ENCODE results near the gene RBM20. TPM values are rescaled to one million over a fixed set of nuclear protein-coding genes. Genes with fewer than 3 reads are reported as not detected.
A peak's percentile ranks its signal among the peaks of the same experiment; 100 is the strongest.
"Not testable (repeated sequence)": the region's sequence is repeated elsewhere in the genome, so short reads cannot be mapped to it uniquely, and the experiment has no call there.

RBM20 gene
- total RNA-seq, 3 donors from 2014 or later: 0.03 TPM; not detected in 2

DNA sequence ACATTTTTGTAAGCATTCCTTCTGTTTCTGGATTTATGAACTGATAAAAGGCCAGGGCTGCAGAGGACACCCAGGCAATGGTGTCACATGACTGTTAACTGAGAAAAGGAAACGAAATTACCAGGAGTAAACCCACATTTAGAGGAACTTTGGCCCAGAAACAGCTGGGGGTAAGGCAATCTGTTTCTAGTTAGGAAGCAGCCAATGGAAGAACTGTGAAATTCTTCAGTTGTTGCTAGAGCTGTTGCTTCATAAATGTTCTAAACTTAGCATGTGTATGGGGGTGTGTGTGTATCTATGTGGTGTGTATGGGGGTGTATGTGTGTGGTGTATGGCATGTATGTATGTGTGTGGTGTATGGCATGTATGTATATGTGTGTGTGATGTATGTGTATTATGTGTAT lies 215.8 kb downstream of the RBM20 start:
- Mint-ChIP-seq H3K27me3 (ENCODE audit: low read depth) (no peaks in the 10 kb centered on the region), H3K36me3 (ENCODE audit: insufficient read depth) (no peaks in the 10 kb centered on the region), H3K4me1 (ENCODE audit: low read depth) (peaks cover 89% of the 10 kb centered on the region), H3K4me3 (peak overlapping the region; percentile 8), H3K9me3 (no peaks in the 10 kb centered on the region)
- ATAC-seq (no peak), DNase-seq (no peak)

GRCh38 chr10:110860576-110861241 lies 216.6 kb downstream of the RBM20 start:
- no peaks in the 10 kb centered on the region for H3K27me3 Mint-ChIP-seq (ENCODE audit: low read depth)
- H3K36me3 Mint-ChIP-seq (ENCODE audit: insufficient read depth): no peaks in the 10 kb centered on the region
- no peaks in the 10 kb centered on the region for H3K9me3 Mint-ChIP-seq
- ATAC-seq (peak; percentile 57 to 61), DNase-seq (no peak)
- H3K4me1 Mint-ChIP-seq (ENCODE audit: low read depth): peaks cover 89% of the 10 kb centered on the region
- peak overlapping the region; percentile 27 for H3K4me3 Mint-ChIP-seq

DNA sequence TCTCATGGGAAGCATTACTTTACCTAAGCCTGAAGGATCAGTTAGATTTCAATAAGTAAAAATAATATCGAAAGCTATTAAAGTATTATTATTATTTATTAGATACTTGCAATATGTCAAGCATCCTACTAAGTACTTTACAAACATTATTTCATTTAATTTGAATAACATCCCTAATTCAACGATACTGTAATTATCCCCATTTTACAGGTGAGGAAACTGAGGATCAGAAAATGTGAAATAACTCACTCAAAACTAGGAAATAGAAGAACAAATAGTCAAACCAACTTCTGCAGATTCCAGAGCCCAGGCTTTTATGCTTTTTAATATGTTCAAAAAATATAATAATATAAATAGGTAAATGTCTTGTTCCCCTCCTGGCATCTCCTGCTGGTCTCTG lies 217.3 kb downstream of the RBM20 start:
- Mint-ChIP-seq H3K36me3 (ENCODE audit: insufficient read depth) (no peaks in the 10 kb centered on the region), H3K27me3 (ENCODE audit: low read depth) (no peaks in the 10 kb centered on the region), H3K9me3 (no peaks in the 10 kb centered on the region), H3K4me3 (no peak overlapping the region), H3K4me1 (ENCODE audit: low read depth) (peaks cover 91% of the 10 kb centered on the region)
- DNase-seq (no peak), ATAC-seq (no peak)

GRCh38 chr10:110861930-110862649 lies 218.0 kb downstream of the RBM20 start:
- H3K36me3 Mint-ChIP-seq (ENCODE audit: insufficient read depth): no peaks in the 10 kb centered on the region

GRCh38 chr10:110862961-110863360 lies 218.8 kb downstream of the RBM20 start:
- no peak for ATAC-seq
- DNase-seq: no peak
- peaks cover 98% of the 10 kb centered on the region for H3K4me1 Mint-ChIP-seq (ENCODE audit: low read depth)
- no peaks in the 10 kb centered on the region for H3K27me3 Mint-ChIP-seq (ENCODE audit: low read depth)
- no peak overlapping the region for H3K4me3 Mint-ChIP-seq
- no peaks in the 10 kb centered on the region for H3K9me3 Mint-ChIP-seq
- H3K36me3 Mint-ChIP-seq (ENCODE audit: insufficient read depth): no peaks in the 10 kb centered on the region

More at GRCh38 chr10:110861930-110862649, 218.0 kb downstream of the RBM20 start:
- Mint-ChIP-seq H3K27me3 (ENCODE audit: low read depth) (no peaks in the 10 kb centered on the region), H3K4me1 (ENCODE audit: low read depth) (peaks cover 98% of the 10 kb centered on the region), H3K4me3 (no peak overlapping the region), H3K9me3 (no peaks in the 10 kb centered on the region)
- no peak for ATAC-seq
- DNase-seq: no peak

- DNase-seq (no peak), ATAC-seq (no peak)
- H3K27me3 Mint-ChIP-seq (ENCODE audit: low read depth): no peaks in the 10 kb centered on the region
- peaks cover 98% of the 10 kb centered on the region for H3K4me1 Mint-ChIP-seq (ENCODE audit: low read depth)
- H3K36me3 Mint-ChIP-seq (ENCODE audit: insufficient read depth): no peaks in the 10 kb centered on the region
- no peak overlapping the region for H3K4me3 Mint-ChIP-seq
- no peaks in the 10 kb centered on the region for H3K9me3 Mint-ChIP-seq
Observed at GRCh38 chr10:110863361-110863760, 219.2 kb downstream of the RBM20 start.

DNA sequence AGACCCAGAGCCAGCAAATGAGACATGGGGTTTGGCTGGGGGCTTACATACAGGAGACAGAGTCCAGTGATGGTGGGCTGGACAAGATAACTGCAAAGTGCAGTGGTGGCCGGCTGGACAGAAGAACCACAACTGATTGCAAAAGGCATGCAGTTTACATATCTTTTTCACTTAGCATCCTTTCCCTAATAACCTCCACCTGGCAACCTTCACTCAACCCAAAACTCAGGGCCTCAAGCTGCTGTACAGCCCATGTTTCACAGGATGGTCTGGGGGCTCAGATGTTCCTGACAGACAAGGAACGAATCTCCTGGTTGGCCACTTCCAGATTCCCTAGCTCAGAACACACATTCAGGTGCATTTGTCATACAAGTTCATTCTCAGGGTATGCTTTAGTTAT lies 219.8 kb downstream of the RBM20 start:
- H3K4me1 Mint-ChIP-seq (ENCODE audit: low read depth): peaks cover 99% of the 10 kb centered on the region
- H3K4me3 Mint-ChIP-seq: no peak overlapping the region
- ATAC-seq (no peak), DNase-seq (no peak)
- H3K36me3 Mint-ChIP-seq (ENCODE audit: insufficient read depth): no peaks in the 10 kb centered on the region
- H3K9me3 Mint-ChIP-seq: no peaks in the 10 kb centered on the region
- H3K27me3 Mint-ChIP-seq (ENCODE audit: low read depth): no peaks in the 10 kb centered on the region

DNA sequence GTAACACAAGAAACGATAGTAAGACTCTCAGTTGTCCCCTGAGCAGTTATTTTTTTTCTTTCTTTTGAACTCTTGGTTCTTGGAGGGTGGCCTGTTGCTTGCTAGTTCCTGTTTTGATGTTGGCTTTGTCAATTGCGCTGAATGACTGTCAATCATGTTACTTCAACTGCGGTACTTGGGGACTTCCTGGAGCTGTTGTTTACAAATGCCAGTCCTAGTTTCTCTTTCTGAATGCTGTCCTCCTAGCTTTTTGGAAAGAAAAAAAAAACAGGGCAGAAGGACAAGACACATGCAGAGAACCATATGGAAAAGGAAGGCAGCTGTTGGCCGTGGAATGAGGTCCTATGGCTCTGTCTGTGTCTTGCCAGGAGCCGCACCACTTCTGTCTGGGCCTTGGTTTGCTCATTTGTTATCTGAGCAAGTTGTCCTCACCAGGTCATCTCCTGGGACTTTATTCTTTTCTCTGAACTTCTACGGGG lies 220.6 kb downstream of the RBM20 start:
- Mint-ChIP-seq H3K4me1 (ENCODE audit: low read depth) (peaks cover 99% of the 10 kb centered on the region), H3K9me3 (no peaks in the 10 kb centered on the region), H3K36me3 (ENCODE audit: insufficient read depth) (no peaks in the 10 kb centered on the region), H3K4me3 (peak overlapping the region; percentile 79), H3K27me3 (ENCODE audit: low read depth) (no peaks in the 10 kb centered on the region)
- ATAC-seq (peak; percentile 65 to 78), DNase-seq (peak; percentile 27)

DNA sequence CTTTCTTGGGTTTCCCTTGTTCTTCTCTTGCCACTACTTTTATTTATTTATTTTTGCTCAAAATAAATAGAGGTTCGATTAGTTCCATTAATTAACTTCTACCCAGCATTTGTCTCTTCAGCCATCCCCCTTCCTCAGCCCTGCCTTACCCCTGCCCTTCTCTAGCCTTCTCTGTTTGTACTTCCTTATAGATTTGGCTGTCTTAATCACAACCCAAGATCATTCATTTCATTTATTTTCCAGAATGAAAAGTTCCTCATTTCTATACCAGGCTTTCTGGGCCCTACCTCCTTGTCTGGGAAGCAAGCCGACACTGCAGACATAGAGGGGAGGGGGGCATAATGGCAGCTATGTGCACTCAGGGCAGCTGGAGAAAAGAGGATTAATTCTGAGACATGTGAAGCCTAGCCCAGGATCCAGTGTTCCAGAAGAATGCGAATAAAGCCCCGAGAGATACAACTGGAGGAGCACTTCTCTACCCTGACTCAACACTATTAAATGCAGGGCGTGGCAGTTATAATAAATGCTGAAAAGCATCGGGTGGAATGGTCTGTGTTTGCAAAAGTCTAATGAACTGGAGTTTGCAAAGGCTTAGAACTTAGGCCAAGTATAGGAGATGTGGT lies 221.2 kb downstream of the RBM20 start:
- no peaks in the 10 kb centered on the region for H3K36me3 Mint-ChIP-seq (ENCODE audit: insufficient read depth)
- H3K4me3 Mint-ChIP-seq: peak overlapping the region; percentile 79
- H3K27me3 Mint-ChIP-seq (ENCODE audit: low read depth): no peaks in the 10 kb centered on the region
- no peaks in the 10 kb centered on the region for H3K9me3 Mint-ChIP-seq
- ATAC-seq (no peak), DNase-seq (no peak)
- H3K4me1 Mint-ChIP-seq (ENCODE audit: low read depth): peaks cover 99% of the 10 kb centered on the region

DNA sequence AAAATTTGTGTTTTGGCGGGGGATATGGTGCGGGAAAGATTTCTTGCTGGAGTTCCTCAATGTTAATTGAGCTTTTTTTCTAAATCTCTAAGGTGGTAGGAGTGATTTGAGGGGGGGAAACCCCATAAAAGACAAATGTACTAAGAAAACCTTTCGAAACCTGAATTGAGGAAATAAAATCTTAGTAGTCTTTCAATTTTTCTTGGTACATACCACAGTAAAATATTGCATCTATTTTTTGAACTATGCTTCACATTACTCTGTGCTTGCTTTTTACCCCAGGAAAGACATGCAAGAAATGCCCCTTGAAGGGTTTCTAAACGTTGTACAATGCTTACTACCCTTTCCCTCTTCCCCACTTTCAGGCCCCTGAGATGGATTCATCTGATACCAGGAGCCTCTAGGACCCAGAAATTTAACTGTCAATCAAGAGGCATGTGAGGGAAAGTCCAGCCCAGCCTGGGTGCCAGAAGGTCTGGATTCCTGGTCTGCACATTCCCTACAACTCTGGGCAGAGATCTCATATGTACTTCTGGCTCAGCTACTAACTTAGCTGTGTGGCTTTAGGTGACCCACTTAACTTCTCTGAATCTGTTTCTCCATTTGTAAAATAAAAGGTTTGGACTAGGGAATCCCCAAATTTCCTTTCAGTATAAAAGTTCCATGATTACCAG lies 221.8 kb downstream of the RBM20 start:
- ATAC-seq: no peak
- Mint-ChIP-seq H3K4me1 (ENCODE audit: low read depth) (peaks cover 99% of the 10 kb centered on the region), H3K36me3 (ENCODE audit: insufficient read depth) (no peaks in the 10 kb centered on the region), H3K4me3 (peak overlapping the region; percentile 79), H3K27me3 (ENCODE audit: low read depth) (no peaks in the 10 kb centered on the region), H3K9me3 (no peaks in the 10 kb centered on the region)
- DNase-seq: no peak

- H3K36me3 Mint-ChIP-seq (ENCODE audit: insufficient read depth); ATAC-seq; DNase-seq; H3K9me3 Mint-ChIP-seq; H3K27me3 Mint-ChIP-seq (ENCODE audit: low read depth): not testable (repeated sequence)
- peak overlapping the region; percentile 48 for H3K4me3 Mint-ChIP-seq
- H3K4me1 Mint-ChIP-seq (ENCODE audit: low read depth): peaks cover 94% of the 10 kb centered on the region
Observed at GRCh38 chr10:110867011-110867806, 223.1 kb downstream of the RBM20 start.

- Mint-ChIP-seq H3K4me1 (ENCODE audit: low read depth) (peaks cover 87% of the 10 kb centered on the region), H3K9me3 (no peaks in the 10 kb centered on the region), H3K36me3 (ENCODE audit: insufficient read depth) (no peaks in the 10 kb centered on the region), H3K4me3 (peak overlapping the region; percentile 48), H3K27me3 (ENCODE audit: low read depth) (no peaks in the 10 kb centered on the region)
- DNase-seq (no peak), ATAC-seq (no peak)
Observed at GRCh38 chr10:110867807-110868465, 223.8 kb downstream of the RBM20 start.

- H3K36me3 Mint-ChIP-seq (ENCODE audit: insufficient read depth): no peaks in the 10 kb centered on the region
- H3K9me3 Mint-ChIP-seq: no peaks in the 10 kb centered on the region
- peaks cover 78% of the 10 kb centered on the region for H3K4me1 Mint-ChIP-seq (ENCODE audit: low read depth)
- no peaks in the 10 kb centered on the region for H3K27me3 Mint-ChIP-seq (ENCODE audit: low read depth)
- H3K4me3 Mint-ChIP-seq: peak overlapping the region; percentile 98
- DNase-seq (no peak), ATAC-seq (no peak)
Observed at GRCh38 chr10:110868981-110869380, 224.8 kb downstream of the RBM20 start.

Measured in activated T-cell treated with anti-CD3 and anti-CD28 coated beads, Interleukin-2, amount 50 U/mL, for 4 hours (primary cell).